GM21447 (cell line): Measurements from ENCODE around the gene PPIF.
A peak's percentile ranks its signal among the peaks of the same experiment; 100 is the strongest.

Source experiments
- ATAC-seq: cut with Tn5 transposase; IDR thresholded peaks from one replicate; pipeline ENCODE4 v1.9.1; 2021; ENCODE audit not compliant: unreplicated experiment

The PPIF gene

DNA sequence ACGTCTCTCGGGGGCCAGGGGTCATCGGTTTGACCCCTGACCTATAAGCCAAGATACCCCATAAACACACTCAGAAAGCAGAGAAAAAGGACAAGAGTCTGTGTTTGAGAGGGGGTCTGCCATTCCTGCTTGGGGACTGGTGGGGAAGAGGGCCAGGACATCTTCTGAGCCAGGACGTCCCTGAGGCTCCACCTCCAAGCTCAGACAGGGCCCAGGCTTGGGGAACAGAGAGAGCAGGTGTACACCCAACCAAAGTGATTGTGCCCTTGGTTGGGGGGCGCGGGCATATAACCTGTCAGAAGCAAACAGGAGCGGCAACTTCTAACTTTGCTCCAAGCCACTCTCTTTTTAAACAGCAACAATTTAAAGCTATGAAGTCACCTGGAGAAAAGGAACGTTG, 33.9 kb upstream of the PPIF start:
- no peak for ATAC-seq

- no peak for ATAC-seq
These were observed 33.3 kb upstream of the PPIF start for GRCh38 chr10:79313911-79314439.

- no peak for ATAC-seq
These were observed 32.3 kb upstream of the PPIF start for GRCh38 chr10:79314761-79315601.

- no peak for ATAC-seq
These were observed 31.7 kb upstream of the PPIF start for GRCh38 chr10:79315602-79315920.

GRCh38 chr10:79316671-79317431, 30.4 kb upstream of the PPIF start:
- peak; percentile 74 for ATAC-seq

GRCh38 chr10:79318369-79318768, 28.9 kb upstream of the PPIF start:
- ATAC-seq: no peak

DNA sequence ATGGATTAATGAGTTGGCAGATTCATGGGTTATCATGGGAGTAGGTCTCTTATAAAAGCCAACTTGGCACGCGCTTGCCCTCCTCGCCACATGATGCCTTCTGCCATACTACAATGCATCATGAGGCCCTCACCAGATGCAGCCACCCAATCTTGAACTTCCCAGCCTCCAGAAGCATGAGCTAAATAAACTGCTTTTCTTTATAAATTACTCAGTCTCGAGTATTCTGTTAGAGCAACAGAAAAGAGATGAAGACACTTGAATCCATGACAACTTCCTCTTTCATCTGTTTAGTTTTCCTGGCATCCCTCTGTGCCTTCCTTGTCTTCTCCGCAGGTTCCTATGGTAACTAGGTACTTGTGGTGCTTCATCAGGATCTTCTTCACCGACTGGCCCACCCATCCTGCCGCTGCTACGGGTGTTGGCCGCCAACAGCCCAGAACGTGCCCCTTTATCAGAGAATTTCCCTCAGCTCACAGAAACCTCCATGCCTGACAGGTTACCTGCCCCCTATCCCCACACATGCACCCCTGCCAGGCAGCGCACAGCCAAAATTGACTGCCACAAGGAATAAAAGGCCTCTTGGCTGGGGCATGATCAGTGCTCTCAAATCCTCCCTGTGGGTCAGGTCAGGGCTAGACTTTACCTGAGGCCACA, 28.0 kb upstream of the PPIF start:
- ATAC-seq: no peak

GRCh38 chr10:79320316-79320715, 27.0 kb upstream of the PPIF start:
- no peak for ATAC-seq

DNA sequence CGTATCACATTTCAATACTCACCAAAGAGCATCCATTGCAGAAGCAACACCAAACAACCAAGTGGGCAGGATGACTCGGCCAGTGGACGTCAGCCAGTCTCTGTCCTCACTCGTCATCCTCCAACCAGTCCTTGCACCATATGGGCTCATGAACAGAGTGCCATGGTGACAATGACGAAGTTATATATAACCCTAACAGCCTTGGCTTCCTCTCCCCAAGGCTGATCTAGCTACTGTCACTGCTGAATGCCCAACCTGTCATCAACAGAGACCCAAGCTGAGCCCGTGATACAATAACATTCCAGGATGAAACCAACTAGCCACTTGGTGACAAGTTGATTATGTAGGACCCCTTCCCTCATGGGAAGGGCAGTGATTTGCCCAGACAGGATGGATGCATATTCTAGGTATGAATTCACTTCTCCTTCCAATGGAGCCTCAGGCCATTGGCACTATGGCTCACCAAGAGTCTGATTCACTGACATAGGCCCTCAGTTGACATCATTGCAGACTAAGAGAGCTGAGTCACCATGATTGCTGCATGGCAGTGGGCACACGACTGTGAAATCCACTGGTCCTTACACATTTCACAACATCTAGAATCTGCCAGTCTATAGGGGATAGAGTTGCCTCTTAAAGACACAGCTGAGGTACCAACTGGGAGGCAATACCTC, 26.3 kb upstream of the PPIF start:
- ATAC-seq: no peak

DNA sequence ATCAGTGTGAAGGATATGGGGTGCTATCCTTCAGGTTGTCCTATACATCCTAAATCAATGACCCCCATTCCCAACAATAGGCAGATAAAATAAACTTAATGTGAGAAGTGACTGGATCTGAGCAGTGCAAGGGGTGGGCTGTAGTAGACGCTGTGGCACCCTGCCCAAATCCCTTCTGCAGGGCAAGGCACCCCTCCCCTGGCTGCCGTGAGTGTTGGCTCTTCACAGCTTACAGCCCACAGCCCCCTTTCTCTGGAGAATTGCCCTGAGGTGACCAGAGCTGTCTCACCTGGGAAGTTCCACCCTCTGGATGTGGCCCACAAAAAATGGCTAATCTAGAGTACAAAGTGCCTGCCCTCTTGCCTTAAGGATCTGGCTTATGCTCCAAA, 25.8 kb upstream of the PPIF start:
- ATAC-seq: no peak

DNA sequence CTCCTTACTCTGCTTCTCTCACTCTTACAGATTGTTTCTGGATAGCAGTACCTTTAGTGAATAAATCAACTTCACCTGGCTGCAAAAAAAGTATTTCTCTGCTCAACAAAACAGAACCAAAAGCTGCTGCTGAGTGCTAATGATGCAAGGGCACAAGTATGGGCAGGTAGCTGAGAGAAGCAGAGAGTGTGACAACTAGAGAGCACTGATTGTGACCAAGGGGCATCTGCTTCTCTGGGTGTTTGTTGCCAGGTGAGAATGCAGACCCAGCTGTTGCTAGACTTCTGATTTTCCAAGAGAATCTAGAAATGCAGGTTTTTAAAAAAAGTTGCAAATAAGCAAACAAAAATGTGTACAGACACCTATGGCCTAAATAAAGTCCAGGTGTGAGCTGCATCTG, 25.3 kb upstream of the PPIF start:
- no peak for ATAC-seq

GRCh38 chr10:79322616-79323543, 24.4 kb upstream of the PPIF start:
- ATAC-seq: peak; percentile 64

DNA sequence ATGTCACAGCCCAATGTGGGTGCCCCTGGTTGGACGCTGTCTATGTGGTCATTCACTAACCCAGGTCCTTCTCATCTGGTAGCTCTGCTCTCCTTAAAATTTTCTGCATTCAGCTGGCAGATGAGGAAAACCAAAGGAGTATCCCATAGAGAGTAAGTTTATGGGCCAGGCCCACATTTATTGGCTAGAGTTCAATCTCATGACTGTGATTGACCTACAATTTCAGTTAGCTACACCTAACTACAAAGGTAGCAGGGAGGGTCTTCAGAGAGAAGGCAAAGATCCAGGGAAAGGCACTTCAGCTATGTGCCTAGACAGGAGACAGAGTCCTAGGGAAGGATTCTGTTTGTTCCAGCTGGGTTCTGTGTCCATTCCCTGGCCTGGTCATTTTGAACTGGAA, 23.7 kb upstream of the PPIF start:
- no peak for ATAC-seq

GRCh38 chr10:79324032-79324695, 23.1 kb upstream of the PPIF start:
- no peak for ATAC-seq

GRCh38 chr10:79326361-79327089, 20.7 kb upstream of the PPIF start:
- no peak for ATAC-seq

- no peak for ATAC-seq
These were observed 20.2 kb upstream of the PPIF start for GRCh38 chr10:79327090-79327457.

DNA sequence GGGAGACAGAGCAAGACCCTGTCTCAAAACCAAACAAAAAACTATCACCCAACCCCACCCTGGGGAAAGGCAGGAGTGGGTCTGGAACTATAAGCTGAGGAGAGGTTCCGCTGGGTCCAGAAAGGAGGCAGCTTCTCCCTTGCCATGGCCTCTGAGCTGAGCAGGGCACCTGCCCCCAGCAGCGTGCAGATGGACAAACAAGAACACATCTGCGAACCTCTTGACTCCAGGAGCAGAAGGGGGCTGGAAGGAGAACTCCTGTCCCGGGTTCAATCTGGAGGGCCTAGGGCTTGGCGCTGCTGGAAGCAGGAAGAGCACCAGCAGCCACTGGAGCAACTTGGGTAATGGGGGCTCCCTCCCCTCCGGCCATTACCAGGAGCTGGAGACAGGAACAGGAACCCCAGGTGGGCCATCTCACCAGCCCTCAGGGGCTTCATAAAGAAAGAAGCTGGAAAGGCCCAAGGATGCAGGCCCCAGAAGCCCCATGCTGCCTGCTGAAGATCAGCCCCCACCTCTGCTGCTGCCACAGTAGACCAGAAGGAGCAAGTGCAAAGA, 19.0 kb upstream of the PPIF start:
- ATAC-seq: no peak

GRCh38 chr10:79328737-79329504, 18.3 kb upstream of the PPIF start:
- ATAC-seq: no peak
